CD4-positive, CD25-positive, alpha-beta regulatory T cell (primary cell): Measurements from ENCODE around the gene SCT. TPM values are rescaled to one million over a fixed set of nuclear protein-coding genes. Genes with fewer than 3 reads are reported as not detected.

Experiments
- ATAC-seq, 2 donors: fragments of 150-1000 bp; cut with Tn5 transposase; one replicate each; pipeline ENCODE4 v1.10.0; 2021; ENCODE audit warnings: low read depth in 2 of 2, moderate number of reproducible peaks in 2 of 2, moderate library complexity in 1 of 2
- DNase-seq, 3 donors: peaks; one replicate each; pipeline versions ENCODE4 v3.0.0 to v3.0.0-alpha.2; 2012 to 2022; ENCODE audit warnings: mixed read lengths in 1 of 3
- H3K27ac ChIP-seq: one replicate; pipeline ENCODE4 v1.7.0; 2013; ENCODE audit warnings: mild to moderate bottlenecking, low read length; ENCODE audit not compliant: insufficient read depth, poor library complexity, severe bottlenecking
- H3K27me3 ChIP-seq: one replicate; pipeline ENCODE4 v1.7.0; 2013; ENCODE audit warnings: low read length; ENCODE audit not compliant: control insufficient read depth, insufficient read depth
- H3K36me3 ChIP-seq: one replicate; pipeline ENCODE4 v1.7.0; 2013; ENCODE audit warnings: mild to moderate bottlenecking, low read length, moderate library complexity; ENCODE audit not compliant: control insufficient read depth, insufficient read depth
- H3K4me1 ChIP-seq: 2 replicates; pipeline ENCODE4 v1.7.0; 2013; ENCODE audit warnings: mild to moderate bottlenecking, low read length; ENCODE audit not compliant: insufficient read depth, control insufficient read depth, poor library complexity, severe bottlenecking
- H3K4me3 ChIP-seq: one replicate; pipeline ENCODE4 v1.7.0; 2013; ENCODE audit warnings: low read depth, mild to moderate bottlenecking, low read length, moderate library complexity
- H3K9me3 ChIP-seq, 2 experiments: 1 replicate in 1 of 2; 2 replicates in 1 of 2; pipeline ENCODE4 v1.7.0; 2013; ENCODE audit warnings: low read length in 2 of 2, mild to moderate bottlenecking in 1 of 2, moderate library complexity in 1 of 2; ENCODE audit not compliant: control insufficient read depth in 2 of 2
- H3K27ac Mint-ChIP-seq, 3 donors: one replicate each; pipeline ENCODE4 v1.8.0; 2020 to 2022; ENCODE audit warnings: mild to moderate bottlenecking in 3 of 3, mixed read lengths in 3 of 3, moderate library complexity in 2 of 3
- H3K27me3 Mint-ChIP-seq: one replicate; pipeline ENCODE4 v1.8.0; 2022; ENCODE audit warnings: mild to moderate bottlenecking, mixed read lengths
- H3K36me3 Mint-ChIP-seq: one replicate; pipeline ENCODE4 v1.8.0; 2020; ENCODE audit warnings: mixed read lengths
- H3K4me1 Mint-ChIP-seq, 4 donors: one replicate each; pipeline ENCODE4 v1.8.0; 2020 to 2022; ENCODE audit warnings: mixed read lengths in 4 of 4, mild to moderate bottlenecking in 1 of 4
- H3K4me3 Mint-ChIP-seq, 4 donors: one replicate each; pipeline ENCODE4 v1.8.0; 2020 to 2022; ENCODE audit warnings: mild to moderate bottlenecking in 4 of 4, mixed read lengths in 4 of 4, moderate library complexity in 3 of 4
- H3K9me3 Mint-ChIP-seq, 7 donors: one replicate each; pipeline ENCODE4 v1.8.0; 2020 to 2022; ENCODE audit warnings: mixed read lengths in 7 of 7, mild to moderate bottlenecking in 3 of 7, moderate library complexity in 2 of 7
- polyA plus RNA-seq, 4 donors: library from polyadenylated mRNA; unstranded; fragments of 300-500 nt; fragmentation: Illumina TruSeq; gene quantifications; one replicate each; pipeline ENCODE4 v1.2.3, GENCODE V29; 2021
- total RNA-seq: library from RNA; stranded (reverse); gene quantifications from one replicate; pipeline ENCODE4 v1.2.3, GENCODE V29; 2022

SCT gene
- total and polyA plus RNA-seq, 5 donors from 2014 or later: not detected

DNA sequence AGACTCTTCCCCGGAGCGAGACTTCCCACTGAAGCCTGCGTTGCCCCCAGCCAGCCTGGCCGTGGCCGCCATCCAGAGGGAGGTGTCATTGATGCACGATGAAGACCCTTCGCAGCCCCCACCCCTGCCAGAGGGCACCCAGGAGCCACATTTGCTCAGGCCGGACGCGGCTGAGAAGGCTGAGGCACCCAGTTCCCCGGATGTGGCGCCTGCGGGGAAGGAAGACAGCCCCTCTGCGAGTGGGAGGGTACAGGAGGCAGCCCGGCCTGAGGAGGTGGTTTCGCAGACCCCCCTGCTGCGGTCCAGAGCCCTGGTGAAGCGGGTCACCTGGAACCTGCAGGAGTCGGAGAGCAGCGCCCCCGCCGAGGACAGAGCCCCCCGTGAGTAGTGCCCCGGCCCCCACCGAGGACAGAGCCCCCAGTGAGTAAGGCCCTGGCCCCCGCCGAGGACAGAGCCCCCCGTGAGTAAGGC, 17.6 kb downstream of the SCT start:
- ATAC-seq: no peak
- Histone ChIP-seq H3K27ac (no peak overlapping the region), H3K4me1 (peaks cover 14% of the 10 kb centered on the region), H3K36me3 (peaks cover 68% of the 10 kb centered on the region), H3K27me3 (no peaks in the 10 kb centered on the region), H3K9me3 (no peaks in the 10 kb centered on the region), H3K4me3 (no peak overlapping the region)
- Mint-ChIP-seq H3K27ac (no peak overlapping the region), H3K27me3 (no peaks in the 10 kb centered on the region), H3K36me3 (peaks cover 4% of the 10 kb centered on the region), H3K4me3 (peak overlapping the region in 1 of 4 donors; percentile 15), H3K9me3 (peaks cover 0 to 2% (median 0%) of the 10 kb centered on the region in 7 donors), H3K4me1 (peaks cover 0 to 16% (median 1%) of the 10 kb centered on the region in 4 donors)
- no peak for DNase-seq

DNA sequence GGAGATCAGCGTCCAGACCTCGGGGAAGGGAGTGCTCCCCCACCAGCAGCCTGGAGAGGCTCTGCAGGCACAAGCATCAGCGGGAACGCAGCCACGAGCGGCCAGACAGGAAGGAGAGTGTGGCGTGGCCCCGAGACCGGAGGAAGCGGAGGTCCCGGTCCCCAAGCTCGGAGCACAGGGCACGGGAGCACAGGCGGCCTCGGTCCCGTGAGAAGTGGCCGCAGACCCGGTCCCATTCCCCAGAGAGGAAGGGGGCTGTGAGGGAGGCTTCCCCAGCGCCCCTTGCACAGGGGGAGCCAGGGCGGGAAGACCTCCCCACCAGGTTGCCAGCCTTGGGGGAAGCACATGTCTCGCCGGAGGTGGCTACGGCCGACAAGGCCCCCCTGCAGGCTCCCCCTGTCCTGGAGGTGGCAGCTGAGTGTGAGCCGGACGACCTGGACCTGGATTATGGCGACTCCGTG, 18.2 kb downstream of the SCT start:
- H3K36me3 ChIP-seq: peaks cover 73% of the 10 kb centered on the region
- DNase-seq: no peak
- ATAC-seq: no peak

DNA sequence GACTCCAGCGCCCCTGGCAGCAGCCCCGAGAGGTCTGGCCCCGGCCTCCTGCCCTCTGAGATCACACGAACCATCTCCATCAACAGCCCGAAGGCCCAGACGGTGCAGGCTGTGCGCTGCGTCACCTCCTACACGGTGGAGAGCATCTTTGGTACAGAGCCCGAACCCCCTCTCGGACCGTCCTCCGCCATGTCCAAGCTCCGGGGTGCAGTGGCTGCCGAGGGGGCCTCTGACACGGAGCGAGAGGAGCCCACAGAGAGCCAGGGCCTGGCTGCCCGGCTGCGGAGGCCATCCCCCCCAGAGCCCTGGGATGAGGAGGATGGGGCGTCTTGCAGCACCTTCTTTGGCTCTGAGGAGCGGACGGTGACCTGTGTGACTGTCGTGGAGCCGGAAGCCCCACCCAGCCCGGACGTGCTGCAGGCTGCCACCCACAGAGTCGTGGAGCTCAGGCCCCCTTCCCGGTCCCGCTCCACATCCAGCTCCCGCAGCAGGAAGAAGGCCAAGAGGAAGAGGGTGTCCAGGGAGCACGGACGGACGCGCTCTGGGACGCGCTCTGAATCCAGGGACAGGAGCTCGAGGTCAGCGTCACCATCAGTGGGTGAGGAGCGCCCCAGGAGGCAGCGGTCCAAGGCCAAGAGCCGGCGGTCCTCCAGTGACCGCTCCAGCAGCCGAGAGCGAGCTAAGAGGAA, 18.9 kb downstream of the SCT start:
- H3K9me3 Mint-ChIP-seq: peaks cover 0 to 2% (median 0%) of the 10 kb centered on the region in 7 donors
- Histone ChIP-seq H3K27me3 (no peaks in the 10 kb centered on the region), H3K36me3 (peaks cover 76% of the 10 kb centered on the region), H3K27ac (no peak overlapping the region), H3K4me3 (no peak overlapping the region), H3K9me3 (no peaks in the 10 kb centered on the region), H3K4me1 (peaks cover 2% of the 10 kb centered on the region)
- no peak overlapping the region for H3K27ac Mint-ChIP-seq
- no peak for DNase-seq
- H3K4me3 Mint-ChIP-seq: peak overlapping the region in 1 of 4 donors; percentile 75
- no peak for ATAC-seq
- peaks cover 0 to 9% (median 1%) of the 10 kb centered on the region in 4 donors for H3K4me1 Mint-ChIP-seq
- H3K36me3 Mint-ChIP-seq: peaks cover 9% of the 10 kb centered on the region
- no peaks in the 10 kb centered on the region for H3K27me3 Mint-ChIP-seq

More for the DNA sequence above, 18.2 kb downstream of the SCT start:
- Mint-ChIP-seq H3K27me3 (no peaks in the 10 kb centered on the region), H3K27ac (no peak overlapping the region), H3K4me1 (peaks cover 0 to 11% (median 1%) of the 10 kb centered on the region in 4 donors), H3K9me3 (peaks cover 0 to 2% (median 0%) of the 10 kb centered on the region in 7 donors), H3K4me3 (peak overlapping the region in 1 of 4 donors; percentile 75), H3K36me3 (peaks cover 8% of the 10 kb centered on the region)
- H3K27ac ChIP-seq: no peak overlapping the region
- peaks cover 8% of the 10 kb centered on the region for H3K4me1 ChIP-seq
- no peak overlapping the region for H3K4me3 ChIP-seq
- H3K27me3 ChIP-seq: no peaks in the 10 kb centered on the region
- H3K9me3 ChIP-seq: no peaks in the 10 kb centered on the region

DNA sequence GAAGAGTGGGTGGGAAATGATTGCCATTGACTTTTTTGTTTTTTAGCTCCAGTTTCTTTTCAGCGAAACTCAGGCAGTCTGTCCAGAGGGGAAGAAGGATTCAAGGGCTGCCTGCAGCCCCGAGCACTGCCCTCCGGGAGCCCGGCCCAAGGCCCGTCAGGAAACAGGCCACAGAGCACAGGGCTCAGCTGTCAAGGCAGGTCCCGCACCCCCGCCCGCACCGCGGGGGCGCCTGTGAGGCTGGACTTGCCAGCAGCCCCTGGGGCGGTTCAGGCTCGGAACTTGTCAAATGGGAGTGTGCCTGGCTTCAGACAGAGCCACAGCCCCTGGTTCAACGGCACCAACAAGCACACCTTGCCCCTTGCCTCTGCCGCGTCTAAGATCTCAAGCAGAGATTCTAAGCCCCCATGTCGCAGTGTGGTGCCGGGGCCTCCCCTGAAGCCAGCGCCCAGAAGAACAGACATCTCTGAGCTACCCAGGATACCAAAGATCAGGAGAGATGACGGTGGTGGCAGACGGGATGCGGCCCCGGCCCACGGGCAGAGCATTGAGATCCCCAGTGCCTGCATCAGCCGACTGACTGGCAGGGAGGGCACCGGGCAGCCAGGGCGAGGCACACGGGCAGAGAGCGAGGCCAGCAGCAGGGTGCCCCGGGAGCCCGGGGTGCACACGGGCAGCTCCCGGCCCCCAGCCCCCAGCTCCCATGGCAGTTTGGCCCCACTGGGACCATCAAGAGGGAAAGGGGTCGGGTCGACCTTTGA, 19.8 kb downstream of the SCT start:
- Mint-ChIP-seq H3K4me1 (peaks cover 0 to 4% (median under 1%) of the 10 kb centered on the region in 4 donors), H3K4me3 (no peak overlapping the region), H3K36me3 (peaks cover 7% of the 10 kb centered on the region), H3K27ac (peak overlapping the region in 1 of 3 donors; percentile 9), H3K27me3 (no peaks in the 10 kb centered on the region), H3K9me3 (peaks cover 0 to 2% (median 0%) of the 10 kb centered on the region in 7 donors)
- ATAC-seq (no peak), DNase-seq (no peak)
- Histone ChIP-seq H3K9me3 (no peaks in the 10 kb centered on the region), H3K27ac (no peak overlapping the region), H3K27me3 (no peaks in the 10 kb centered on the region), H3K4me1 (no peaks in the 10 kb centered on the region), H3K36me3 (peaks cover 76% of the 10 kb centered on the region), H3K4me3 (no peak overlapping the region)

DNA sequence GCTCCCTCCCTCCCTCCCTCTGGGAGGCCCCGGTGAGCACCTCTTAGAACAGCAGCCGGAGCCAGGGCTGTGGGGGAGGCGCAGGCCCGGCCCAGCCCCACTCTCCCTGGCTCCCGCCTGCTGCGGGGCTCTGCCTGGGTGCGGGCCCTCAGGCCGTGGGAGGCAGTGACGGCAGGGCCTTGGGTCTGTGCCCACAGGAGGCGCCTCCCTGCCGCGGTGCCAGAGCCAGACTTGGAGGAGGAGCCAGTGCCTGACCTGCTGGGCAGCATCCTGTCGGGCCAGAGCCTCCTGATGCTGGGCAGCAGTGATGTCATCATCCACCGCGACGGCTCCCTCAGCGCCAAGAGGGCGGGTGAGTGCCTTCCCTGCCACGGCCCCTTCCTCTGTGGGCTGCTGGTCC, 20.7 kb downstream of the SCT start:
- no peaks in the 10 kb centered on the region for H3K27me3 ChIP-seq
- no peak for DNase-seq
- no peak overlapping the region for H3K4me3 ChIP-seq
- H3K4me1 Mint-ChIP-seq: no peaks in the 10 kb centered on the region
- peaks cover 78% of the 10 kb centered on the region for H3K36me3 ChIP-seq
- no peaks in the 10 kb centered on the region for H3K9me3 ChIP-seq
- no peaks in the 10 kb centered on the region for H3K27me3 Mint-ChIP-seq
- peak overlapping the region in 1 of 3 donors; percentile 32 for H3K27ac Mint-ChIP-seq
- no peak for ATAC-seq
- no peak overlapping the region for H3K4me3 Mint-ChIP-seq
- no peaks in the 10 kb centered on the region for H3K4me1 ChIP-seq
- H3K9me3 Mint-ChIP-seq: peaks cover 0 to 2% (median 0%) of the 10 kb centered on the region in 7 donors
- no peak overlapping the region for H3K27ac ChIP-seq
- peaks cover 10% of the 10 kb centered on the region for H3K36me3 Mint-ChIP-seq

DNA sequence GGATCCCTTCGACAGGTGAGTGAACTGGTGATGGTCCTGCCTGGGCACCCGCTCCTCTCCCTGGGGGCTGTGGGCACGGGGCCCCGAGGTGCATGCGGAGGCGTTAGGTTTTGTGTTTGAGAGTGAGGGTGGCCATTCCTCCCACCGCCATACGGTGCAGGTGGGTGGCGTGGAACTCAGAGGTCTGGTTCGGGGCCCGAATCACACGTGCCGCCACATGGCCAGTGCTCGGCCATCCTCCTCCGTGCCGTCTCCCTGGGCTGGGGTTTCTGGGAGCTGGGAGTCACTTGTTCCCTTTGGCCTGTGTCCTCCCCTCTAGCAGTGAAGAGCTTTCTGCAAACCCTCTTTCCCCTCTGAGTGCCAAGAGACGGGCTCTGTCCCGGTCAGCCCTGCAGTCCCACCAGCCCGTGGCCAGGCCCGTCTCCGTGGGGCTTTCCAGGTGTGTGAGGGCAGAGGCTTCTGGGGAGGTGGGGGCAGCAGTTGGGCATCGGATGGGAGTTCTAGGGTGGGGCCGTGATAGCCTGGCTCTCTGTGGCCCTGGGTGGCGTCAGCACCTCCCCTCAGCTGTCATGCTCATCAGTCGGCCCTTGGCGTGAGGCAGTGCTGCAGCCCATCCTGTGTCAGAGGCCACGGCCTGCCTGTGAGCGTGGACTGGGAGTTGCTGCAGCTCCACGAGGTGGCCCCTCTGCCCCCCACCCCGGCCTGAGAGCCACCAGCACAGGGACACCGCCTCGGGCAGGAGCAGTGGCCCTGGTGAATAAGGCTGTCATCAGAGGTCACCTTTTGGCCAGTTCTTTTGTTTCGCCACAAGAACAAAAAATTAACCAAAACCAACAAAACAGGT, 21.5 kb downstream of the SCT start:
- Mint-ChIP-seq H3K27me3 (no peaks in the 10 kb centered on the region), H3K4me3 (no peak overlapping the region), H3K27ac (no peak overlapping the region), H3K4me1 (no peaks in the 10 kb centered on the region), H3K36me3 (peaks cover 10% of the 10 kb centered on the region), H3K9me3 (peaks cover 0 to 2% (median 0%) of the 10 kb centered on the region in 7 donors)
- Histone ChIP-seq H3K4me3 (no peak overlapping the region), H3K27ac (no peak overlapping the region), H3K36me3 (peaks cover 74% of the 10 kb centered on the region), H3K27me3 (no peaks in the 10 kb centered on the region), H3K4me1 (no peaks in the 10 kb centered on the region), H3K9me3 (no peaks in the 10 kb centered on the region)
- no peak for ATAC-seq
- DNase-seq: no peak

DNA sequence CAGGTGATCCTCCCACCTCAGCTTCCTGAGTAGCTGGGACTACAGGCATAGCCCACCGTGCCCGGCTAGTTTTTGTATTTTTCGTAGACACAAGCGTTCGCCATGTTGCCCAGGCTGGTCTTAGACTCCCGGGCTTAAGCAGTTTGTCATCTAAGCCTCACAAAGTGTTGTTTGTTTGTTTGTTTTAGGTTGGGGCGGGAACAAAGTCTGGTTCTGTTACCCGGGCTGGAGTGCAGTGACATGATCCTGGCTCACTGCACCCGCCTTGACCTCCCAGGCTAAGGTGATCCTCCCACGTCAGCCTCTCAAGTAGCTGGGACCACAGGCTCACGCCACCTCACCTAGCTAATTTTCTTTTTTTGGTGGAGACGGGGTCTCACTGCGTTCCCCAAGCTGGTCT, 23.8 kb downstream of the SCT start:
- Mint-ChIP-seq H3K27ac (no peak overlapping the region), H3K4me1 (no peaks in the 10 kb centered on the region), H3K9me3 (no peaks in the 10 kb centered on the region), H3K4me3 (no peak overlapping the region), H3K27me3 (no peaks in the 10 kb centered on the region), H3K36me3 (peaks cover 15% of the 10 kb centered on the region)
- DNase-seq (no peak), ATAC-seq (no peak)
- Histone ChIP-seq H3K4me3 (no peak overlapping the region), H3K36me3 (peaks cover 76% of the 10 kb centered on the region), H3K27ac (no peak overlapping the region), H3K4me1 (no peaks in the 10 kb centered on the region), H3K9me3 (no peaks in the 10 kb centered on the region), H3K27me3 (no peaks in the 10 kb centered on the region)
